VCaP (cell line): ENCODE results near the gene UBE2V1.
"Not testable (repeated sequence)": the region's sequence is repeated elsewhere in the genome, so short reads cannot be mapped to it uniquely, and the experiment has no call there.

ENCODE experiments used
- H3K27ac ChIP-seq: fragments of 450-650 bp; 2 replicates; pipeline ENCODE4 v1.5.1; 2017
- TF ChIP-seq, protein P1 (sequence below): fragments of 450-650 bp; conservative IDR thresholded peaks from 2 replicates; pipeline ENCODE4 v1.5.1; 2017; ENCODE audit warnings: mild to moderate bottlenecking, moderate library complexity

The UBE2V1 gene

DNA sequence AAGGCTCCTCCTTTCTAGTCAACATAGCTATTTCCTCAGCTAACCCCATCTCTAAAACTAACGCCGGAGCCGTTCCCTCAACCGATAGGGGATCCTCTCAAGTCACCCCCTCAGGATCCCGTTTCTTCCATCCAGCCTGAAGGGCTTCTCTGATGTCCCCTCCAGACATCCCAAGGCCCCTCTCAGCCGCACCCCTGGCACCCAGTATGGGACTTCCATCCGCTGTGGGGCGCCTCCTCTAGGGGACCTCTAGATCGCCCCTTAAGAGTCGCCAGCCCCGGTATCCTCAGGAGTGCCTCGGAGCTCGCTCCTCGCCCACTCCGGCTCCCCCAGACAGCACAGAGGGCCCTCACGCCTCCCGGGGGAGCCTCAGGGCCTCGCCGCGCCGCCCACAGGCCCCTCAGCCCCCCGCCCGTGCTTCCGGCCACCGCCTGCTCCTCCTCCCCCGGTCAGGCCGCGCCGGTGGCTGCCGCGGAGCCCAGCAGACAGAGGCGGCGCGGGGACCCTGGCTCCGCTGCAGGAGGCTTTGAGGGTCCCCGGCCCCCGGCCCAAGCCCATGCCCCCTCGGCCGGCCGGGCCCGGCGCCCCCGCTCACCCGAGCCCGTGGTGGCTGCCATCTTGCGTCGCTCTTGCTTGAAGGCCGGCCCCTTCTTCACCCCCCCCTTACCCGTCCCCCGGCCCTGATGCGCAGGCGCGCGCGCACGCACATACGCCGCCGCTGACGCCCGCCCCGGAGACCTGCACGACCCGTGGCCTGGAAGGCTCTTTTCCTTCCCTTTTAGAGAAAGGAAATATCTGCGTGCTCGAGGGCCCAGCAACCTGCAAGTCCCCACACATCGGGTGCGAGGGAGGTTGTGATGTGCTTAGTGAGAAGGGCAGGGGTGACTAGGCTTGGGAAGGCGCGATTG, at the start of gene UBE2V1:
Gene UBE2V1, minus strand, starts transcription at position 639 of the 908 bp plus-strand sequence. Its CDS starts 22 bp downstream, at position 617.
- peak within 1 kb of the TSS; percentile 93 for H3K27ac ChIP-seq
- TF ChIP-seq, protein P1, sequence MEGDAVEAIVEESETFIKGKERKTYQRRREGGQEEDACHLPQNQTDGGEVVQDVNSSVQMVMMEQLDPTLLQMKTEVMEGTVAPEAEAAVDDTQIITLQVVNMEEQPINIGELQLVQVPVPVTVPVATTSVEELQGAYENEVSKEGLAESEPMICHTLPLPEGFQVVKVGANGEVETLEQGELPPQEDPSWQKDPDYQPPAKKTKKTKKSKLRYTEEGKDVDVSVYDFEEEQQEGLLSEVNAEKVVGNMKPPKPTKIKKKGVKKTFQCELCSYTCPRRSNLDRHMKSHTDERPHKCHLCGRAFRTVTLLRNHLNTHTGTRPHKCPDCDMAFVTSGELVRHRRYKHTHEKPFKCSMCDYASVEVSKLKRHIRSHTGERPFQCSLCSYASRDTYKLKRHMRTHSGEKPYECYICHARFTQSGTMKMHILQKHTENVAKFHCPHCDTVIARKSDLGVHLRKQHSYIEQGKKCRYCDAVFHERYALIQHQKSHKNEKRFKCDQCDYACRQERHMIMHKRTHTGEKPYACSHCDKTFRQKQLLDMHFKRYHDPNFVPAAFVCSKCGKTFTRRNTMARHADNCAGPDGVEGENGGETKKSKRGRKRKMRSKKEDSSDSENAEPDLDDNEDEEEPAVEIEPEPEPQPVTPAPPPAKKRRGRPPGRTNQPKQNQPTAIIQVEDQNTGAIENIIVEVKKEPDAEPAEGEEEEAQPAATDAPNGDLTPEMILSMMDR, result peak; percentile 25

DNA sequence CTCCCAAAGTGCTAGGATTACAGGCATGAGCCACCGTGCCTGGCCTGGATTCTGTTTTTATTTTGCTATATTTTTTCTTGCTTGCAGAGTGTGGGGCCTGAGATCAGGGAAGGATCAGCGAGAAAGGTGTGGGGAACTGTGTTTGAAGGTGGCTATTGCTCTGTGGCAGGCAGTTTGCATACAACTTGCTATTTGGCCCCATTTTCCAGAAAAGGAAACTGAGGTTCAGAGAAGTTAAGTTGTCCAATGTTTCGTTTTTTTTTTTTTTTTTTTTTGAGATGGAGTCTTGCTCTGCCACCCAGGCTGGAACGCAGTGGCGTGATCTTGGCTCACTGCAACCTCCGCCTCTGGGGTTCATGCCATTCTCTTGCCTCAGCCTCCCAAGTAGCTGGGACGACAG, 48.5 kb upstream of the UBE2V1 start:
- H3K27ac ChIP-seq, result not testable (repeated sequence)

DNA sequence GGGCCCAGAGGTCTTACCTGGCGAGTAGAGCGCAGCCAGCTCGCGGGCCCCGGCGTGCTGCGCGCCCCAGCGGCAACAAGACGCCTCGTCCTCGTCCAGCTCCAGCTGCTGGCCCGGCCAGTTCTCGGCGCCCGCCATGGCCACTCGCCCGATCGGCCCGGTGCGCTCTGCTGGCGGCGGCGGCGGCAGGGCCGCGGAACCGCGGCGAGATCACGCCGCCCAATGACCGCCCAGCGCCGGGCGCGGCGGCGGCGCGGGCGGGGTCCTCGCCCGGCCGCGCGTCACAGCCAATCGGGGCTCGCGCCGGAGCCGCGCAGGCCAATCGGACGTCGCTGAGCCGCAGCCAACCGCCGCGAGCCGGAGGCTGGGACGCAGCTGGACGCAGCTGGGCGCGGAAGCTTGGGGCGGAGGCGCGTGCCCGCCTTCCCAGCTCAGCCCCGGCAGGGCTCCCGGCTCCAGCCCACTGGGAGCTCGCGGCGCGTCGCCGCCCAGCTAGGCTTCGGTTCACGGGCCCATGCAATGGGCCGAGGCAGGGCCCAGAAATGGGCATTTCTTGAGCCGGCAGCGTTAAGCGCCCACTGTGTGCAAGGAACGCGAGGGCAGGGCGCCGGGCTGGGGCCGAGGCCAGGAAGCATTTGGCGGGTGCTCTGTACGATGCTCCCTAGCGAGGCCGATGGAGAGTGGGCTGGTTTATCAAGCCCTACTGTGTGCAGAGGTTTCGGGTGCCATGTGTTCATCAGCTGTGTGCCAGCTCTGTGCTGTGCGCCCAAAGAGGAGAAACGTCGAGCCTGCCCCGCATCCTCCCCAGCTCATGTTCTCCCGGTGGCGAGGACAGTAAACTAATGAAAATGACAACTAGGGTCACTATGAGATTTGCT, 40.8 kb upstream of the UBE2V1 start, which contains the start of gene PEDS1:
Gene PEDS1, minus strand, starts transcription at position 224 of the 878 bp plus-strand sequence. Its CDS starts 86 bp downstream, at position 138.
- TF ChIP-seq, protein P1, result no peak; the same call in 1 of the 2 replicates
- peak within 1 kb of the TSS; percentile 88 for H3K27ac ChIP-seq

DNA sequence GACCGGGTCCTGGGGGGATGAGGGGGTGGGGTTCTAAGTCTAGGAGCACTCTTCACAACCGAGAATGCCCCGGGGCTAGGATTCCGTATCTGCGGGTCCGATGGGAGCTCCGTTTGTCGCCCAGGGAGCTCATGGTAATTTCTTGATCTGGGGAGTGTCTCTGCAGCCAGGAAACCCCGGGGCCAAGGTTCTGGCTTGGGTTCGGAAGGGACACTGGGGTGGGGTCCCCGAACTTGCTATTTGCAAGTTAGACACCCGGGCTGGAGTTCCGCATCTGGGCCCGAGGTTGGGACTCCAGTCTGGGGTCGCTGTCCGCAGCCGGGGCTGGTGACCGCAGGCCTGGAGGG, 40.2 kb upstream of the UBE2V1 start:
- H3K27ac ChIP-seq, result peak overlapping the region; percentile 88
- TF ChIP-seq, protein P1, result no peak; the same call in 1 of the 2 replicates

DNA sequence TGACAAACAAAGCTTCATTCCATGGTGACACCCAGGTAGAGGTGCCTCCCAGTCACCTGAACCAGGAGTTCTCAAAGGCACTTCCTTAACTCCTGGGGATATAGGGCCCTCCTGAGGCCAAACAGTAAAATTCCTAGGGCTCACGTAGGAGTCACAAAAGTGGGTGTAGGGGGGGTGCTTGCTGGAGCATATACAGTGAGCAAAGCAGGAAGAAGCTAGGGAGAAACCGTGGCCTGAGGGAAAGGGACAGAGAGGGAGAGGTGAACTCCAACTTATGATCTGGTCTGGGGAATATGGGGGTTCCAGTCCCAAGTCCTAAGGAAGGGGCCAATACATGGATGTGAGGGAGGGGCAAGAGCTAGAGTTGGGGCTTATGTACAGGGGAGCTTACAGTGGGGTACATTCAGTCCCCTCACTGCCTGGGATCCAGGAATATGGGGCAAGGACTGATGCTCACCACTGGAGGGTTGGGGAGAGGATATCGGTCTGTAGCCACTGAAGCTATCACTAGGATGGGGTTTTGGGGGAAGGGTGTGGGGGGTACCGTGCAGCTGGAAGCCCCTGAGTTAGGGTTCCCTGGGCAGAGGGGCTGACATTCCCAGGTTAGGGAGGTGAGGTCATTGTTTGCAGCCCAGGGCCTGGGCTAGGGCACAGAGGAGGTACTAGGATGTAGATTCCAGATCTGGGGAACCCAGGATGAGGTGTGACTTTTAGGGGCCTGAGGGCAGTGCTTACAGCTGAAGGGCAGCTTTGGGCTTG, 39.6 kb upstream of the UBE2V1 start:
- TF ChIP-seq, protein P1, result peak; percentile 46
- H3K27ac ChIP-seq, result peak overlapping the region; percentile 88

DNA sequence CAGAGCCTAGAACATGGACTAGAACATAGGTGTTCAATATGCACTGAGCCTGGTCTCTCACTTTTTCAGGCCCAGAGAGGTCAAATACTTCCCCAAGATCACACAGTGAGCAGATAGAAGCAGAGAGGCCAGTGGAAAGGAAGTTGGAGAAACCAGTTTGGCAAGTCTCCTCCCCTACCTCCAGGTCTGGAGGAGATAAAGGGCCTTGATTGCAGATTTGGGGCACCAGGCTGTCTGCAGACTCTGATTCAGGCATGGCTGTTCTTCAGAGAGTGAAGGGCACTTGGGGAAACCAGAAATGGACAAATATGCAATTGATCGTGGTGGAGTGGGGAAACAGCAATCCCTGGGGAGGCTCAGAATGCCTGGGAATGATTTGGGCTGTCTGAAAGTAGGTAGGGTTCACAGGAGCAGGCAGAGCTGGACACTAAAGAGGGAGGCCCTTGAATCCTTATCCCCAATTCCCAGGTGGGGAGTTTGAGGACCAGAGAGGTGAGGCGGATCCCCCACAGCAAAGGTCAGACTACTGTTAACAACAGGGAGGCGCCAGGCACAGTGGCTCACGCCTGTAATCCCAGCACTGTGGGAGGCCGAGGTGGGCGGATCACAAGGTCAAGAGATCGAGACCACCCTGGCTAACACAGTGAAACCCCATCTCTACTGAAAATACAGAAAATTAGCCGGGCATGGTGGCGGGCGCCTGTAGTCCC, 38.2 kb upstream of the UBE2V1 start:
- peak overlapping the region; percentile 88 for H3K27ac ChIP-seq
- TF ChIP-seq, protein P1, result no peak
